GM21825 (cell line): ENCODE results near the gene ITM2B.
A peak's percentile ranks its signal among the peaks of the same experiment; 100 is the strongest.

Source experiments
- ATAC-seq: cut with Tn5 transposase; IDR thresholded peaks from one replicate; pipeline ENCODE4 v1.9.1; 2021; ENCODE audit warnings: mild to moderate bottlenecking, moderate library complexity; ENCODE audit not compliant: unreplicated experiment

Gene ITM2B

GRCh38 chr13:48302871-48303358 lies 69.9 kb downstream of the ITM2B start:
- no peak for ATAC-seq

DNA sequence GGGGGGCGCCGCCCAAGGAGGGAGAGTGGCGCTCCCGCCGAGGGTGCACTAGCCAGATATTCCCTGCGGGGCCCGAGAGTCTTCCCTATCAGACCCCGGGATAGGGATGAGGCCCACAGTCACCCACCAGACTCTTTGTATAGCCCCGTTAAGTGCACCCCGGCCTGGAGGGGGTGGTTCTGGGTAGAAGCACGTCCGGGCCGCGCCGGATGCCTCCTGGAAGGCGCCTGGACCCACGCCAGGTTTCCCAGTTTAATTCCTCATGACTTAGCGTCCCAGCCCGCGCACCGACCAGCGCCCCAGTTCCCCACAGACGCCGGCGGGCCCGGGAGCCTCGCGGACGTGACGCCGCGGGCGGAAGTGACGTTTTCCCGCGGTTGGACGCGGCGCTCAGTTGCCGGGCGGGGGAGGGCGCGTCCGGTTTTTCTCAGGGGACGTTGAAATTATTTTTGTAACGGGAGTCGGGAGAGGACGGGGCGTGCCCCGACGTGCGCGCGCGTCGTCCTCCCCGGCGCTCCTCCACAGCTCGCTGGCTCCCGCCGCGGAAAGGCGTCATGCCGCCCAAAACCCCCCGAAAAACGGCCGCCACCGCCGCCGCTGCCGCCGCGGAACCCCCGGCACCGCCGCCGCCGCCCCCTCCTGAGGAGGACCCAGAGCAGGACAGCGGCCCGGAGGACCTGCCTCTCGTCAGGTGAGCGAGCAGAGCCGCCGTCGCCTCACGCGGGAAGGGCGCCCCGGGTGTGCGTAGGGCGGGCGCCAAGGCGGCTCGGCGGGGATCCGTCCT lies 70.5 kb downstream of the ITM2B start, which contains the start of gene RB1:
Gene RB1 (plus strand): TSS at position 393 of the 784 bp plus-strand sequence. CDS start 162 bp downstream, at position 555.
- ATAC-seq: peak; percentile 71

- peak; percentile 62 for ATAC-seq
Measured at GRCh38 chr13:48304143-48304876, 71.3 kb downstream of the ITM2B start.

GRCh38 chr13:48311223-48311622 lies 78.2 kb downstream of the ITM2B start:
- ATAC-seq: no peak

GRCh38 chr13:48315969-48316650 lies 83.1 kb downstream of the ITM2B start:
- ATAC-seq: no peak

DNA sequence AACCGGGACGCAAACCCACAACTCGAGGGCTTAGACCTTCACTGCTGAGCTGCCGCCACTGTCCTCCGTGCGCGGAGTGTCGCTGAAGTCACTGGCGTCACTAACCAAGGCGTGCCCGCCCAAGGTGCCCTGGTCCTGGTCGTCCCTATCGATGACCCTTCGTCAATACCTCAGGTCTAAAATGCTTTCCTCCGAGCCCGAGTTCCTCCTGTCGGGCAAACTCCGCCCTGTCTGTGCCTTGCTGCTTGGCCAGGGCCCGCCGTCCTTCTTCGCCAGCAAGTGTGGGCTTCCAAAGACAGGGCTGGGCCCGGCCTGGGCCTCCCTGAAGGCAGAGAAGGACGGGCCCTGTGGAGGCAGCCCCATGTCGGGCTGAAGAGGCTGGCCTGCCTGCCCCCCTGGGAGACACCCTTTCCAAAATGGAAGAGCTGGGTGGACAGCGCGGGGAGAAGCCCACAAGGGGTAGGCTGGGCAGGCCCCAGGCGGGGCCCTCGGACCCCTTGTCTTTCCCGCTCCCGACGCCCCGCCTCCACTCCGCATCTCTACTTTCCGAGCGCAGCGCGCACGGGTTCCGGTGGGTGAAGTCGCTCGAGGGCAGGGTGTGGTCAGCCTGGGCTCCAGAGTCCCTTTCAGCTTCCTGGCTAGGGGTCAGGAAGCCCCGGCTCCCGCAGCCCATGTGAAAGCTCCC lies 84.0 kb downstream of the ITM2B start:
- ATAC-seq: no peak

- ATAC-seq: no peak
Measured at GRCh38 chr13:48317511-48318376, 84.7 kb downstream of the ITM2B start.

DNA sequence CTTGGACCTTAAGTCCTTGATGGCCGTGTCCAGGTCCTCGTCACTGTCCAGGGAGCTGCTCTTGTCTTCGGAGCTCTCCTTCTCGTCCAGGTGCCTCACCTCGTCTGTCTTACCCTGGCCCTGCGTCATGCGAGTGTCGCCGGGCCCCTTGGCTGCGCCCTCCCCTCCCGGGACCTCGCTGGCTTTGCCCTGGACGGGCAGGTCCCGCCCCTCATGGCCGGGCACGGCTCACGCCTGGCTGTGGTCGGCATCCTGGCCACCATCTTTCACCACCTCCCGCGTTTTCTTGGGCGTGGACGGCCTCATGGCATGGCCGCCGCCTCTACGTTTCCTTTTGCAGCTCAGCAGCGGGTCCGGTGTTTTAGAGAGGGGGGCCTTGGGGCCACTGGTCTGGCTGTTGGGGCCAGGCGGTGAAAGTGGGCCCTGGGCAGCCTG lies 85.4 kb downstream of the ITM2B start:
- ATAC-seq: no peak

GRCh38 chr13:48318821-48319511 lies 86.0 kb downstream of the ITM2B start:
- no peak for ATAC-seq
